HepG2 (cell line): ENCODE results near the gene IKZF4. TPM values are rescaled to one million over a fixed set of nuclear protein-coding genes. Genes with fewer than 3 reads are reported as not detected.
A peak's percentile ranks its signal among the peaks of the same experiment; 100 is the strongest.

Experiments used
- ARID4A ChIP-seq: sonication (generic); formaldehyde crosslinking; IDR thresholded peaks from 2 replicates; pipeline ENCODE4 v1.5.0; 2020; ENCODE audit warnings: mild to moderate bottlenecking, missing genetic modification reagents, borderline replicate concordance
- BRF2 ChIP-seq: sonication (generic); formaldehyde crosslinking; IDR thresholded peaks from 2 replicates; pipeline ENCODE4 v1.8.1; 2022; ENCODE audit warnings: mild to moderate bottlenecking, missing genetic modification reagents
- CHD4 ChIP-seq: fragments of 200-600 bp; sonication (generic); IDR thresholded peaks from 2 replicates; pipeline ENCODE4 v1.7.0; 2017; ENCODE audit warnings: mild to moderate bottlenecking, low read length, borderline replicate concordance
- E2F1 ChIP-seq: sonication (generic); formaldehyde crosslinking; IDR thresholded peaks from 2 replicates; pipeline ENCODE4 v1.5.0; 2020; ENCODE audit warnings: missing genetic modification reagents
- FUBP1 ChIP-seq: sonication (generic); formaldehyde crosslinking; IDR thresholded peaks from 2 replicates; pipeline ENCODE4 v1.5.1; 2020; ENCODE audit warnings: missing genetic modification reagents, mild to moderate bottlenecking, borderline replicate concordance
- KAT8 ChIP-seq: IDR thresholded peaks from 2 replicates; pipeline ENCODE4 v1.6.1; 2016; ENCODE audit warnings: missing genetic modification reagents, missing compliant biosample characterization
- MYNN ChIP-seq: sonication (generic); formaldehyde crosslinking; IDR thresholded peaks from 2 replicates; pipeline ENCODE4 v1.4.0; 2020; ENCODE audit warnings: mild to moderate bottlenecking, low read depth, missing genetic modification reagents
- PRDM10 ChIP-seq: sonication (generic); formaldehyde crosslinking; IDR thresholded peaks from 2 replicates; pipeline ENCODE4 v1.4.0; 2020; ENCODE audit warnings: low read depth, missing genetic modification reagents
- ZNF136 ChIP-seq: sonication (generic); formaldehyde crosslinking; IDR thresholded peaks from 2 replicates; pipeline ENCODE4 v1.8.1; 2022; ENCODE audit warnings: low read depth, mild to moderate bottlenecking, moderate library complexity, missing genetic modification reagents
- ZNF430 ChIP-seq: sonication (generic); formaldehyde crosslinking; IDR thresholded peaks from 2 replicates; pipeline ENCODE4 v1.9.0; 2021; ENCODE audit warnings: mild to moderate bottlenecking, missing genetic modification reagents
- ZNF605 ChIP-seq: sonication (generic); formaldehyde crosslinking; IDR thresholded peaks from 2 replicates; pipeline ENCODE4 v1.8.0; 2022; ENCODE audit warnings: mild to moderate bottlenecking, missing genetic modification reagents
- ZNF670 ChIP-seq: sonication (generic); formaldehyde crosslinking; IDR thresholded peaks from 2 replicates; pipeline ENCODE4 v1.8.0; 2022; ENCODE audit warnings: mild to moderate bottlenecking, missing genetic modification reagents, borderline replicate concordance
- polyA plus RNA-seq, 8 experiments: library from polyadenylated mRNA; depleted of rRNA in 3 of 8; stranded (reverse) in 7 of 8; unstranded in 1 of 8; fragments of >200 nt; fragmentation: Illumina TruSeq in 4 of 8; extraction: Trizol in 4 of 8; gene quantifications; 2 replicates each; pipeline versions ENCODE4 v1.2.1 to v1.2.3, GENCODE V29; 2011 to 2016; ENCODE audit warnings: low read depth in 4 of 8, missing spikeins in 1 of 8, mixed read lengths in 1 of 8; ENCODE audit not compliant: insufficient read depth in 1 of 8
- total RNA-seq, 5 experiments: library from RNA; depleted of rRNA; stranded (reverse); fragments of >200 nt; fragmentation: Illumina TruSeq; extraction: Trizol; gene quantifications; 2 replicates each; pipeline ENCODE4 v1.2.3, GENCODE V29; 2016; ENCODE audit warnings: low read depth in 1 of 5

Gene IKZF4
- total and polyA plus RNA-seq, 2 of the 13 experiments (the other 11 are each of a cell fraction or from before 2014, with no cell fraction given) = 0.58 to 2.2 TPM

GRCh38 chr12:56082382-56082781 lies 61.5 kb downstream of the IKZF4 start (continued):
- TF ChIP-seq MYNN (0 out of 2 replicates have a peak, but pooled peaks have one; percentile 6), FUBP1 (CRISPR knock-in tag) (no peak), KAT8 (CRISPR knock-in tag) (no peak), BRF2 (CRISPR knock-in tag) (no peak; the same call in 1 of the 2 replicates), CHD4 (0 out of 2 replicates have a peak, but pooled peaks have one; percentile 7), PRDM10 (peak; percentile 13; the same call in 1 of the 2 replicates), ZNF670 (CRISPR knock-in tag) (peak; percentile 19; the same call in 1 of the 2 replicates), ARID4A (CRISPR knock-in tag) (no peak), ZNF605 (CRISPR knock-in tag) (peak; percentile 7; the same call in 1 of the 2 replicates), ZNF136 (no peak), ZNF430 (peak; percentile 6; the same call in 1 of the 2 replicates), E2F1 (no peak)
